Measurements from ENCODE around the gene HNRNPC.

The HNRNPC gene

DNA sequence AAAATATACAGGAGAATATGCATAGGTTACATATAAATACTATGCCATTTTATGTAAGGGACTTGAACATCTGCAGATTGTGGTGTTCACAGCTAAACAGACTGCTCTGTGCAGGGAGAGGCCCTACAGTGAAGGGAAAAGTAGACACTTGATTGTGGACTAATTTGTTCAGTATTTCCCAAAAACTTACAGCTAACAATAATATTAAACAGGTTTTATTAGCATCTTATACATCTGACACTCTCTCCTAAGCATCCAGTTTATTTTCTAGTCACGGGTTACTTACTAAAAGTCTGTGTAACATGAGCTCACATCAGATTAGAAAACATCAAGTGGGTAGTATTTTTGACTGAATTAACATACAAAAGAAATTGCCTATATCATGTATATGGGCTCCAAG lies 60.1 kb downstream of the HNRNPC start:
- DNase-seq, result no peak

DNA sequence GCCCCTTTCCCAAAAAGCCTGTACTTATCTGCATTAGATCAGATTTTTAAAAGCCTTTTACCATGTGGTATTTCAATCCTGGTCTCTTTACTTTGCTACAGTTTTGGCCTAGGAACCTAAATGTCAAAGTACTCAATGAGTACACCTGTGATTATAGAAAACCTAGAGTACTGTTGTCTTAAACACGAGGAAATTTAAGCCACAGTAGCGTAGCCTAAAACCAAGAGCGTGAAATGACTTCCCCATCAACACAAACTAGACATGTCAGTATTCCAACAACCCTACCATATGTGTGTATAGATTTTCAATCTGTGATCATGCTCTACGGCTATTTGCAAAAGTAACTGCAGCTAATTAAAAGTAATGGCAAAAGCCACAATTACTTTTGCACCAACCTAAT lies 60.7 kb downstream of the HNRNPC start:
- DNase-seq, result no peak

DNA sequence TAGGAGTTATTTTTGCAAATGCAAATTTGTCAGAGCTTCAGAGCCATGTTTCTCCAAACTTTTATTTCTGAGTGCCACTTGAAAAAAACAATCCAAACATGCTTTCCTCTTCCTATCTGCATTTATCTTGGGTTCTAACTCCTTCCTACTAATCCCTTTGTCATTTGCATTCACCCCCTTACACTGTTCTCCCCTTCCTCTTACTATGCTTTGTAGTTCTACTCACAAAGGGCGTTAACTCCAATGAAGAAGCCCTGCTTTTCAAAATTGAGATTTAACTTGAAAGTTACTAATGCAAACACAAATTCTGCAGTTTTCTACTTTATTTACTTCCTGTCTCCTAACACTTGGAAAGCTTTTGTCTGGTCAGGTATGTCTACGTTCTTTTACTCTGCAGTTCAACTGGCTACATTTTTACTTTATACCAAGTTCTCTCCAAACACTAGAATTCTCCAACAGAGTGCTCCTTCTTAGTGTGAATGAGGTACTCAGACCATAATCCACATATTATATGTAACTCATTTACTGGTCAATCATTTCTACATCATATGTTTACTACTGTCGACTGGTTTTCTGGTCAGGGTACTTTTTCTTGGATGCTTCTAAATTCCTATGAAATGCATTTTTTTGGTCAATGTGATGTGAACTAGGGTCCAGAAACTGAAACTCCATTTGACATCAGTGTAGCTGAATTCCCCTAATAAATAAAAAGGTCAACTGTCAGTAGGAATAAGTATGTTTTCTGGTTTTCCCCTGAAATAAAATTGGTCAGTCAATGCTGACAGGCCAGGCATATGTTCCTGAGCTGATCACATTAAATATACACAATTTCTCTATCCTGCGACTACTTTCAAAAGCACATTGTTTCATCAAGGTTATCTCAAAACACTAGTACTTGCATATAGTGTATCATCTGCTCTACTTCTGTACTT lies 62.2 kb downstream of the HNRNPC start:
- DNase-seq, result no peak

DNA sequence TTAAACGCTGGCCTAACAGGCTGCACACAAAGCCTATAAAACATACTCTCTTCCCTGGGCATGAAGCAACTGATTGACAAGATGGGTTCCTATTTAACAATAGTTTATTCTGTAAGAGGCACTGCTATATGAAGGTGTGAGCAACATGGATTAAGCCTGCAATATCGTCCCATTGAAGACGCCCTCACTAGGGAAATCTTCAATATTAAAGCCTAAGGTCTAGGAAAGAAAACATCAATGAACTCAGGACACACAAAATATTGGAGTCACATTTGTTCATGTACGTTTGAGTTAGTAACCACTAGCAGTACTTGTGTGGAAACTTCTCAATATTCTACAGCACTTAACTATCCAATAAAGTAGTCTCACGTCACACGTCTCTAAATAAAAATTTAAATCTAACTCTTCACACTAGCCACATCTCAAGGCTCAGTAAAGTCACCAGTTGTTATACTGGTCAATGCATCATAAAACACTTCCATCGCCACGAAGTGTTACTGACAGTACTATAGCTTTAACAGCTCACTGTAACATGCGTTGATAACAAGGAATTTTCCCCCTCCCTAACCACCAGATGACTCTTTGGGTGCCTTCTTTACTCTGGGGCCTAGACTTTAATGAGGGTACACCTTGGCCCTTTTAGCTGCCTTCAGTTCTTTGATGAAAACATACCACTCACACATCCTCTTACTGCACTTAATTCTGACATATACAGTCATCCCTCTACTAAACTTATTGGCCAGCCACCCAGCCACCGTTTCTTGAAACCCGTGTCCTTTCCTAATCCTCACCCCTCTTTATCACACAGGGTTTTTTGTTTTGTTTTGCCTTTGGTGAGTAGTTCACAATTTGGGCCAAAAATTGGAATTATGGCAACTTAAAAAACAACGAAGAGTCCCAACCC lies 63.3 kb downstream of the HNRNPC start:
- no peak for DNase-seq

DNA sequence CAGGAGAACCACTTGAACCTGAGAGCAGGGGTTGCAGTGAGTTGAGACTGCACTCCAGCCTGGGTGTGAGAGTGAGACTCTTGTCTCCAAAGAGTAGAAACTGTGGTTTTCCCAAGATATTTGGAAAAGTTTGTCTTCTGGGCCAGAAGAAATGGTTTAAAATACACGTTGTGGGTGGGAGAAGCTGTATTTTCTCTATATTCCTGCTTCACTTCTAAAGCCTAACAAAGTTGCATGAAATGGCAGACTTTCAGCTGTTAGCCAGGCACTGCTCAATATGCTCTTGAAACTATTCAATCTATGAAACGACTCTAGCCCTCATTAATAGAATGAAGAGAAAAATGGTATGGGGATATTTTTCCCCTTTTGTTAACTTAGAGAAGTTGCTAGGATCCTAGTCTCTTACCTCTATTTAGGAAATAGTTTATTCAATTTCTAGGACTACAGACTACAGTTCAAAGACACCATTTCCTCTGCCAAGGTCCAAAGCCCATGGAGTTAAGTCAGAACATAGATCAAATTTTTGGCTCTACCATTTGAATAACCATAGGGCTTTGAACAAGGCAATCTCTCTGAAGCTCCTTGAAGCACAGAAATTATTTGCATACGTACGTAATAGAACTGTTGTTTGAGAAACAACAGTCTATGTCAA lies 64.1 kb downstream of the HNRNPC start:
- no peak for DNase-seq

DNA sequence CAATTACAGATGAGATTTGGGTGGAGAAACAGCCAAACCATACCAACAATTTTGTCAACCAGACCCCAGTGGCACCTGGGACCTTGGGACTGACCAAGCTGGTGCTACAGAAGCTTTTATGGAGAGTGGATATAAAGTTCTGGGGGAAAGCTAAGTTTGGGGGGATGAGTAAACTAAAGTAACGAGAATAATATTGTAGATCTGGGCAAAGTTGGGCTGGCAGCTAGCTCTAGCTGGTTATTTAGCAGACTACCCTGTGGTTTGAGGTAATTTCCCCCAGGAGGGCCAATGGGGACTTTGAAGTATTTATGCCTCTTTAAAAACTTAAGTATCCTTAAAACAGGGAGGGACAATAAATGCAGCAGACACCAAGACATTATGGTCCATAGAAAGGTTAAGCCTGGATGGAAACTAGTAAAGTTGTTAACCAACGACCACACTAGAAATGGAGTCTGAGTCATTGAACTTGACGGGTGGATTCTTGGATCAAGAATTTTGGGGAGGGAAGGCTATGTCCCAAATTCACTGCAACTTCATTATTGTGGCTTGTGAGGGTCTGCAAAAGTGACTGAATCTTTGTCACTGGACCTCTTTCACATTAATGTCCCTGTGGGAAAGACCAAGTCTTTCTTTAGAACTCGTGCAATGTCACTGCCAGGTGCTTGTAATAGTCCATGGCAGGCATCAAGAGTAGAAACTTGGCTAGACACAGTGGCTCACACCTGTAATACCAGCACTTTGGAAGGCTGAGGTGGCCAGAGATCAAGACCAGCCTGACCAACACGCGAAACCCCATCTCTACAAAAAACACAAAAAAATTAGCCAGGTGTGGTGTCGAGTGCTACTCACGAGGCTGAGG lies 64.8 kb downstream of the HNRNPC start:
- DNase-seq, result no peak

DNA sequence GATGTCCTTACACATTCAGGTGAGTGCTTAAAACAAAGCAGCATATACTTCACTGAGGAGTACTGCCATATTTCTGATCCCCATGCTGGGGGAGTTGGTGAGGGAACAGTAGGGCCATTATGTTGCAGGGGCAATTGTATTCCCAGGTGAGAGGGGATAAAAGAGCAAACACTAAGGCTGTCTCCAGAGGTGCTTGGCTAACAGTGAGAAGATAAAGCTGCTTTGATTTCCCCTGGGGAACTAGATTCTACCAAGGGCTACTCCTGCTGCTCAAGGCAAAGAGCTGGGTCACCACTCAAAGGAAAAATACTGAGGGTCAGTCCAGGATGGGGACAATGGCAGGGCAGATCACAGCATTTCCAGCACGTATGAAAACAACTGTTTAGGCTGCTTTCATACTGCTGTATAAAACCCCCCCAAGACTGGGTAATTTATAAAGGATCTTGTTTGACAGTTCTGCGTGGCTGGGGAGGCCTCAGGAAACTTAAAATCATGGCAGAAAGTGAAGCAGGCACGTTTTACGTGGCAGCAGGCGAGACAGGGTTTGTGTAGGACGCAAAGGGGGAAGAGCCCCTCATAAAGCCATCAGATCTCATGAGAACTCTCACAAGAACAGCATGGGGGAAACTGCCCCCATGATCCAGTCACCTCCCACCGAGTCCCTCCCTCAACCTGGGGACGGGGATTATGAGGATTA lies 65.6 kb downstream of the HNRNPC start:
- no peak for DNase-seq

DNA sequence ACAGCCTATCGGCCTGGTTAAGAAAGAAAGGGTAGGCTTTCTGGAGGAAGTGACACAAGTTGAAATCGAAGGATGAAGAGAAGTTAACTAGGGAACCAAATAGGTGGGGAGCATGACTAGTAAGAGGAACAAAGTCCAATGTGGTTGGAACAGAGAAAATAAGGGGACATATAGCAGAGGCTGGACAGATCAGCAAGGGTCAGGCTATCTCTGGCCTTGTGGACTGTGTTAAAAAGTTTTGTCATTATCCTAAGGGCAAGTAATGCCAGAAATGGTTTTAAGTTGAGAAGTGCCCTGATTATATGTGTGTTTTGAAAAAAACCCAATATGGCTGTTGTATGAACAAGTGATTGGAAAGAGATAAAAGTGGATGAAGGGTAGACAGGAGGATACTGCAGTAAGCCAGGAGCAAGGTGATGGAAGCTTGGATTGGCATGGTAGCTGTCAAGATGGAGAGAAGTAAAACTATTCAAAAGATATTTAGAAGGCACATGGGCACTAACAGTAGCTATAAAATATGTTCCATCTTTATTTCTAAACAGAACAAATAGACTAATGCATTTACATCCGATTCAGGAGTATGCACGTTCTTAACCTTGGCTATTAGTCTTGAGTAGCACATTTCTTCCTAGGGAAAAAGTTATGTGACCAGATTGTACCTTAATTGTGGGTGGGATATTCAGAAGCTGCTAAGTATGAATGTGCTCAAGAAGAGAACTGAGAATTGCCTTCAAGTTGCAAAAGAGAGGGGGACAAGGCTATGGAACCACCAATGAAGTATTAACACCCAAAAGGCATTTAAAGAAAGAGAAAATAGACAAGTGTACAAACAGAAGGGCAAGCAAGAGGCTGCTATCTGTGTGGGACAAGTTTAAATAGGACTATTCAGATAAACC lies 66.5 kb downstream of the HNRNPC start:
- DNase-seq, result no peak

DNA sequence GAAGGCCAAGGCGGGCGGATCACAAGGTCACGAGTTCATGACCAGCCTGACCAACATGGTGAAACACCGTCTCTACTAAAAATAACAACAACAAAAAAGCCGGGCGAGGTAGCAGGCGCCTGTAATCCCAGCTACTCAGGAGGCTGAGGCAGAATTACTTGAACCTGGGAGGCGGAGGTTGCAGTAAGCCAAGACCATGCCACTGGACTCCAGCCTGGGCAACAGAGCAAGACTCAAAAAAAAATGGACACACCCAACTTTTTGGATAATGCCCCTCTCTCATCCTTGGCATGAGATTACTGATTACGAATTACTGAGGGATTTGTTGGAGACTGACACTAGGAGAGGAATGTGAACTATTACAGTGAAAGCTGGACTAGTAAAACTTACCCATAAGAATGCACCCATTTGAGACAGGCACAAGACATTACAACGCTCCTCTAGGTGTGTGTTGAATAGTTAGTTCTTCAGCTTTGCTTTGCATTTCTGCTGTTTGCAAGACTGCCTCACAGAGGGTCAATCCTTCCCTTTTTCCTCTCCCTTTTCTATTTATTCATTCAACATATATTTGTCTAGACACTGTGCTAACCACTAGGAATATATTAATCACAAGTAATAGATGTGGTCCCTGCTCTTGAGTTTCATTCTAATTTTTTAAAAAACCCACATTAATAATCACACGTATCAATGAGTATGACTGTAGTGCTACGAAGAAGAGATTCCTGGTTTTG lies 67.3 kb downstream of the HNRNPC start:
- no peak for DNase-seq

DNA sequence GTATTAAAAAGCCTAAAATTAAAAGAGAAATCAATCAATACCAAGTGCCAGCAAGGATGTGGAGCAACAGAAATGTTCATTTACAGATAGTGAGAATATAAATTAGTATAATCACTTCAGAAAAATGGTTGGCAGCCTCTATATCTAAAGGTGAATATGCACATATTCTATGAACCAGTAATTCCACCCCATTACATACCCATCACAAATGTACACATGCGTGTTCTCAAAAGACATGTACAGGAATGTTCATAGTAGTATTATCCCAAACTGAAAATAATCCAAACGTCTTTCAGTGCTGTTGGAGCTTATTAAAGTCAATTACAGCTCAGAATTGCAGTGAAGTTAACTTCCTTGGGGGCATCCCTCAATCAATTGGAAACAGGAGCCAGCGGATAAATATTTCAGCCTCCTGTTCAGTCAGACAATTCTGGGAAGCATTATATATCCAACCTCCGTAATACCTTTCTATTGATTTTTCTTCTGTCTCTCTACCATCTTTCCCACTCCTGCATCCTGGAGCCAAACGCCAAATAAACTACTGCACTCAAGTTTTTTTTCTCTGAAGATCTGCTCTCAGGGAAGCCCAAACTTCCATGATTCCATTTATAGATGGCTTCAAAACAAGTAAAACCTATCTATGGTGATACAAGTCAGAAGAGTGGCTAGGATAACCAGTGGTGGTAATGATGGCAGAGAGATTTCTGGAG lies 68.3 kb downstream of the HNRNPC start:
- DNase-seq, result no peak

DNA sequence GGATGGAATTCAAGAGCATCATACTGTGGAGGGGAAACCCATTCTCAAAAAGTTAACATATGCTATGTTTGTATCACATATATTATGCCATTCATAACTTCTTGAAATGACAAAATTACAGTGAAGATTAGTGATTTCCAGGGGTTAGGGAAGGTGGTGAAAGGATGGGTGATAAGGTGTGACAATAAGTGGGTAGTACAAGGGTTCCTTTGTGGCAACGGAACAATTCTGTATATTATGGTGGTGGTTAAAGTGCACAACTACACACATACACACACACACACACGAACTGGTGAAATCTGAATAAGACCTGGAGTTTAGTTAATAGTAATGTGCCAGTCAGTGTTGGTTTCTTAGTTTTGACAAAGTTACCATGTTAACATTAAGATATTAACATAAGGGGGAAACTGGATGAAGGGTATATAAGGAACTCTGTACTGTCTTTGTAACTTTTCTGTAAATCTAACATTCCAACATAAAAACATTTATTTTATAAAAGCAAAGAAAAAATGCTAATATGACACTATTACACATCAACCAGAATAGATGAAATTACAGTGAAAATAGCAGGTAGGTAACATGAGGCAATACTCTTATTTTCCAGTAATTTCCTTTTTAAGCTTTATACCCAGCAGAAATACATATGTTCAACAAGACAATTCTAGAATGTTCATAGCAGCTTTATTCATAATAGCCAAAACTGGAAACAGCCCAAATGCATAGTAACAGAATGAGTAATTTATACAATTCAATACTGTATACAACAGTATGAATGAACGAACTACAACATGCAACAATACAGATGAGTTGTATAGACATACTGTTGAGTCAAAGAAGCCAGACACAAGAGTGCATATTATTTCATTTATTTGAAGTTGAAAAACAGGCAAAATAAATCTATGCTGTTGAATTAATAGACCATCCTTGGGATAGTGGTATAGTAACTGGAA lies 69.4 kb downstream of the HNRNPC start:
- DNase-seq, result no peak

DNA sequence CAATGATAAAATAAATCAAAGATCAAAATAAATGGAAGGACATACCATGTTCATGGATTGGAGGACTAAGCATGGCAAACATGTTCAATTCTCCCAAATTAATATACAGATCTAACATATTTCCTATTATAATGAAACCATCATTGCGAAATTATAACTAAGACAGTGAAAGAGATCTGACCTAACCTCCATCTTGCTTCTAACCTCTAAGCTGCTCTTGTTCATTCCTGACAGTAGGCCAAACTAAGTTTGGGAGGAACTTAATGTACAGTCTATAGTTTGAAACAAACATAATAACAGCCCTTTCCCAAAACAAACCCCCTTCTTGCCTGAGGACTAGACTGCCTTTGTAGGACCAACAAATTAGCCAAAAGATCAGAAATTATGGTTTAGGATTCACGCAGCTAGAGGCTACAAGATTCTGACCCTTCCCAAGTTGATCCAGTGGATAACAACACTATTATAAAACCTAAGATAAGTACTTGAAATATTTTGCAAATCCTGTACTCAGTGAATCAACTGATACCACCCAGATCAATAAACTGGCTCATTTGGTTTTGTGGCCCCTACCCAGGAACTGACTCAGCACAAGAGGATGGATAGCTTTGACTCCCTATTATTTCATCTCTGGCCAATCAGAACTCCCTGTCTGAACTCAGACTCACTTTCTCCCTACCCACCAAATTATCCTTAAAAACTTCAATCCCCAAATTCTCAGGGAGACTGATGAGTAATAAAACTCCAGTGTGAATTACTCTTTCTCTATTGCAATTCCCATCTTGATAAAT lies 71.6 kb downstream of the HNRNPC start:
- no peak for DNase-seq

DNA sequence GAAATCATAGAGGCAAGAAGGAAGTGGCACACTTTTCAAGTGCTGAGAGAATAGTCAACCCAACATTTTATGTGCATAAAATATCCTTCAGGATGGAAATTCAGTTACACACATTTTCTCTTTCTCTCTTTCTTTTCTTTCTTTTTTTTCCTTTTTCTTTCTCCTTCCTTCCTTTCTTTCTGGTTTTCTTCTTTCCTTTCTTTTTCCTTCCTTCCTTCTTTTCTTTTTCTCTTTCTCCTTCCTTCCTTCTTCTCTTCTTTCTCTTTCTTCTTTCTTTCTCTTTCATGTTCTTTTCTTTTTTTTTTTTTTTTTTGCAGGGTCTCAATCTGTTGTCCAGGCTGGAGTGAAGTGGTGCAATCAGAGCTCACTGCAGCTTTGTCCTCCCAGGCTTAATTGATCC lies 74.6 kb downstream of the HNRNPC start:
- DNase-seq, result no peak

DNA sequence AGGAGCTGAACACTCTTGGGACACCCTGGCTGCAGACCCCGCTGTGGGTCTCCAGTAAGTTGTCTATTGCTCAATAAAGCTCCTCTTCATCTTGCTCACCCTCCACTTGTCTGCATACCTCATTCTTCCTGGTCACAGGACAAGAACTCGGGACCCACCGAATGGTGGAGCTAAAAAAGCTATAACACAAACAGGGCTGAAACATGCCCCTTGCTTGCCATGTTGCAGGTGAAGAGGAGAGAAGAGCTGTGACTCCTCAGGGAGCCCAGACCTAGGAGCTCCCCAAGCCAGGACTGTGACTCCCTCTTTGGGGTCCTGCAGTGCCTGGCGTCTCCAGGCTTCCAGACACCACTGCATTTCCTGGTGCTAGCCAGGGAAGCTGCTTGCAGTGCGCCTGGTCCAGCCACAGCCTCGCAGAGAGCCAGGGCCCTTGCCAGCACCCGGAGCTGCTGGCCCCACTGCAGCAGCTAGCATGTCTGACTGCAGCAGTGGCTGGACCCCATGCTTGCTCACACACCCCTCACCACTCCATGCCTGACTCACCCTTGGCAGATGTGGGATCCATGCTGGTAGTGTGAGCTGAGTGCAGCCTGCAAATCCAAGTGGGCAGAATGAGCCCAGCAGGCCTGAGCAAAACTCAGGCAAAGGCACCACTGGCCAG lies 76.2 kb downstream of the HNRNPC start:
- DNase-seq, result no peak

DNA sequence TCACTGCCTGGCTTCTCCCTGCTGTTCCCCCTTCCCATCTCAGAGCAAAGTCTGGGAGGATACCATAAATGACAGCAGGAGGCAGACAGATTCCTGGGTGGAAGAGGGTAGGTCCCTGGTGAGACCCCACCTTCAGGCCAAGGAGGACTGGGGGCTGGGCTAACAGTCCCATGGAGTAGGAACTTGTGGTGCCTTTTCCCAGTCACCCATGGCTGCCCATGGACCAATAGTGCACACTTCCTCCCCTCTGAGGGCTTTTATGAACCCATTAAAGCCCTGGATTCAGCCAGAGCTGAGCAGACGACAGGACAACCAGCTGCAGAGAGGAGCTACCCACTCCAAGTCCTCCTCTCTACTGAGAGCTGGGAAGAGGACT lies 76.8 kb downstream of the HNRNPC start:
- DNase-seq, result no peak

DNA sequence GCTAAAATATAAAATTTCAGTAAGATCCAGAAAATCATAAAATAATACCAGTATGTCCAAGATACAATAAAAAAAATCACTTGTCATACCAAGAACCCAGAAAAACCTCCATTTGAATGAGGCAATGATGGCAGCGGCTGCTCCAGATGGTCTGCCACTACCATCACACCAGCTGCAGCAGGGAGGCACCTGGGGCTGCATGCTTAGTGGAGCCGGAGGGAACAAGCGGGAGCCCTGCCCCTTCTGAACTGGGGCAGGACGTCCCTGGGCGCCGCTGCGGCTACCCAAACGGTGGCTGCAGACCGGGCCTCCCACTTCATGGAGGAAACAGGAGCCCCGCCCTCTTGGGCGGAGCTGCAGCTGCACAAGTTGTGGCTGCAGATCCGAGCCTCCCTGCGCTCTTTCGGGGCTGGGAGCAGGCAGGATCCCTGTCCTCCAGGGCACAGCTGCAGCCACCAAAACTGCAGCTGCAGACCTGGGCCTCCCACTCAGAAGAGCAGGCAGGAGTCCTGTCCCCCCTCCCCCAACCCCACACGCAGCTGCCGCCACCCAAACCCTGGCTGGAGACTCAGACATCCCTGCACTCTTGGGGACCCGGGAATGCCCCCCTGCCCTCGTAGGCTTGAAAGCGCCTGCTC lies 77.3 kb downstream of the HNRNPC start:
- DNase-seq, result peak; percentile 72 to 83

Data from Kasumi-1 (cell line).